ENCODE measurements around the gene GID8. TPM values are rescaled to one million over a fixed set of nuclear protein-coding genes. Genes with fewer than 3 reads are reported as not detected.

GID8 gene
- total RNA-seq, 1 donor from 2014 or later, result 19.3 TPM

Other genes with a start within 250 kb of the GID8 start
- 0.10 TPM for gene NTSR1, start 229.3 kb upstream of the GID8 start, total RNA-seq
- gene MRGBP, start 141.7 kb upstream of the GID8 start, total RNA-seq, result 5.5 TPM
- gene OGFR, start 133.3 kb upstream of the GID8 start, total RNA-seq, result 49.5 TPM
- 4.0 TPM for gene COL9A3, start 121.1 kb upstream of the GID8 start, total RNA-seq
- 6.2 TPM for gene TCFL5, start 76.3 kb upstream of the GID8 start, total RNA-seq
- gene DIDO1, start 11.6 kb upstream of the GID8 start, total RNA-seq, result 22.8 TPM
- 125 TPM for gene SLC17A9, start 14.6 kb downstream of the GID8 start, total RNA-seq
- gene BHLHE23, start 68.8 kb downstream of the GID8 start, total RNA-seq, result not detected